Renal pelvis (tissue), 12 donors: ENCODE data around the gene MYO1H. TPM values are rescaled to one million over a fixed set of nuclear protein-coding genes. Genes with fewer than 3 reads are reported as not detected.
"Not testable (repeated sequence)": the region's sequence is repeated elsewhere in the genome, so short reads cannot be mapped to it uniquely, and the experiment has no call there.

ENCODE experiments used
- DNase-seq: peaks from one replicate; pipeline ENCODE4 v3.0.0-alpha.2; 2013
- long read RNA-seq, 16 experiments: transcript quantifications; one replicate each; lab custom pipeline, GENCODE V29; 2026
- polyA plus RNA-seq, 3 donors: library from polyadenylated mRNA; unstranded; fragments of 120-200 nt; gene quantifications; one replicate each; pipeline ENCODE4 v1.2.1, GENCODE V29; 2013; ENCODE audit not compliant: insufficient read length in 3 of 3

MYO1H gene
- polyA plus RNA-seq, result 1 to 10 TPM; 1.3 to 3.9 (median 1.5) TPM
- long read RNA-seq, donor 1, partial matches to known transcripts, result 0 of 8 reads
- long read RNA-seq, donor 1, other reads (novel, unspliced or antisense), result 8 of 8 reads
- long read RNA-seq, donor 2, partial matches to known transcripts, result 11 of 11 reads
- long read RNA-seq, donor 2, other reads (novel, unspliced or antisense), result 0 of 11 reads
- long read RNA-seq, donor 3, result 0 reads
- long read RNA-seq, donor 4, partial matches to known transcripts, result 0 of 12 reads
- long read RNA-seq, donor 4, other reads (novel, unspliced or antisense), result 12 of 12 reads
- long read RNA-seq, donor 5, result 0 reads
- long read RNA-seq, donor 6, result 0 reads
- long read RNA-seq, donor 7, result 0 reads
- long read RNA-seq, donor 8, result 0 reads
- long read RNA-seq, donor 9, result 0 reads
- long read RNA-seq, donor 10, partial matches to known transcripts, result 8 of 8 reads
- long read RNA-seq, donor 10, other reads (novel, unspliced or antisense), result 0 of 8 reads
- long read RNA-seq, donor 11, result 0 reads
- long read RNA-seq, donor 12, result 0 reads
- long read RNA-seq, donor 13, partial matches to known transcripts, result 0 of 5 reads
- long read RNA-seq, donor 13, other reads (novel, unspliced or antisense), result 5 of 5 reads
- long read RNA-seq, donor 14, result 0 reads
- long read RNA-seq, donor 15, result 0 reads
- long read RNA-seq, donor 16, partial matches to known transcripts, result 0 of 5 reads
- long read RNA-seq, donor 16, other reads (novel, unspliced or antisense), result 5 of 5 reads

DNA sequence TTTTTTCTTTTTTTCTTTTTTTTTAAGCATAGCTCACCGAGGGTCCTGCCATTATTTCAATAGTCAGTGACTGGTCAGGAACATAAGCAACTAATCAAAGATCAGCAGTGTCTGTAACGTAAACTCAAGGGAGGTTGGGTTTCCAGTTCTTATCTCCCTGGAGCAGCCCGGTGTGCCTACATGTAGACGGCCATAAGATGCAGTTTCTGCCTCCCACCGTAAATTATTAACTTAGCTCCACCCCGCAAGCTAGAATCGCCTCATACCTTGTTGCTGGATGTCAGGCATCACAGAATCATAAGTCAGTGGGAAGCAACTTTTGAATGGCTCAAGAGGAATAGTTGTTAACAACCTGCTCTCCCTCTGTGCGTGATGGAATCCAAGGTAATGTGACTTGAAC, at the start of gene MYO1H:
Gene MYO1H, plus strand, starts transcription at position 312 of the 400 bp plus-strand sequence. Its CDS starts 61 bp downstream, at position 373.
- DNase-seq, result peak; percentile 52

- no peak for DNase-seq
Observed at GRCh38 chr12:109299849-109300248, 47.9 kb upstream of the MYO1H start.

DNA sequence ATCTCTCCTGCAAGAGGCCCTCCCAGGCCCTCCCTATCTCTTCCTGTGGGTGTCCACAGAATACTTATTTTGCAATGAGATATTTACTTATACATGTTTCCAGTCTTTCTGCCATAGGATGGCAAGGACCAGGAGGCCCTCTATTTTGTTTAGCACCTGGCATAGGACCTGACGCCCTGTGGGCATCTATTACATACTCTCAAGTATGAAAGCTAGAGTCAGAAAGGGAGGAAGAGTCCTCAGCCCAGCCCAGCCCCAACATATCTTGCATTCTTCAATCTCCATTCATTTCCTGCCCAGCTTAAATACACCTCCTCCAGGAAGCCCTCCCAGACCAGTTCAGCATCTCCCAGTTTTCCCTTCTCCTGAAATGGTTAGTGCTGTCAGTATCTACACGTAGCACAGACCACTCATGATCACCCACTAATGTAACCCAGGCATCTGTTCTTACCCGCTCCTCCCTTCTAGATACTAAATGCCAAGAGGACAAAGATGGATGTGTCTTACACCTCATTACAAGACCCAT, 46.0 kb upstream of the MYO1H start:
- no peak for DNase-seq

- no peak for DNase-seq
Observed at GRCh38 chr12:109302358-109302757, 45.3 kb upstream of the MYO1H start.

DNA sequence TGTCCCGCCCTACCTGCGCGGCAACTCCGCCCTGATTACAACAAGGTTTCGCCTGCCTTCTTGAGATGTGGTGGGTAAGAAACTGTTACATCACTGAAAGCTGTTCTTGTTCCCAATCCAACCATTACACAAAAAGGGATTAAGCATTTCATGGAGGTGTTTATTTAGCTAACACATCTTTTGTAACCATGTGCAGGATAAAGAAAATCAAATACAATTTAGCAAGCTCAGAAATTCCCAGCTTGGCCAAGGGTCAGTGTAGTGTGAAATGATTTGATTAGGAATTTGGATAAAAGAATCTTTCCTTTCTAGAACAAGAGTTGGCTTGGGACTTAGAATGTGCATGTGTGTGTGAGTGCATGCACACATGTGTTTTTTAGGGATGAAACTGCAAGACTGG, 44.9 kb upstream of the MYO1H start:
- no peak for DNase-seq

DNA sequence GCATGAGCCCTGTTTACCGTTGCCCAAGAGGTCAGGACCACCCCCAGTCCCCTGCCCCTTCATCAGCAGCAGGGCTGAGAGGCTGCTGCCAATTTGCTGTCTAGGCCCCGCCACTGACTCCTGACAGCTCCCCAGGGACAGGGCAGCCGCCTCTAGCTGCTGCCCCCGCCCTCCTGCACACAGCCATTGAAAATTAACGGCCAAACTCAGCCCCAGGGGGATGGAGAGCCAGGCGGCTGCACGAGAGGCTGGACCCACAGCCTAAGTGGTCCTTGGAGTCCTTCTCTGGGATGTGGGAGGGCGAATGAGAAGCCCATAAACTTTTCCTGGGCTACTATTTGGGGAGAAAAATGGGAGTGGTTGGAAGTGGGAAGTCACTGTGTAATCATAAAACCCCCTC, 43.2 kb upstream of the MYO1H start:
- DNase-seq, result no peak

DNA sequence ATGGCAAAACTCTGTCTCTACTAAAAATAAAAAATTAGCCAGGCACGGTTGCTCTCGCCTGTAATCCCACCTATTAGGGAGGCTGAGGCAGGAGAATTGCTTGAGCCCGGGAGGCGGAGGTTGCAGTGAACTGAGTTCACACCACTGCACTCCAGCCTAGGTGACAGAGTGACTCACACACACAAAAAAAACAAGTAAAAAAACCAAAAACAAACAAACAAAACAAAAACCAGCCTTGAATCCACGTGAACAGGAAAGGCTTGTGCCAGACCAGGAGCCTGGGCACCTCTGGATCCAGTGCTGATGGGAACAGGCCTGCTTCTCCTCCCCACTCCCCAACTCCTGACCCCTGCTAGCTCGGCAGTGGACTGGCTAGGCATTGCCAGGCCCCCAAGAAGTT, 42.2 kb upstream of the MYO1H start:
- DNase-seq, result no peak

DNA sequence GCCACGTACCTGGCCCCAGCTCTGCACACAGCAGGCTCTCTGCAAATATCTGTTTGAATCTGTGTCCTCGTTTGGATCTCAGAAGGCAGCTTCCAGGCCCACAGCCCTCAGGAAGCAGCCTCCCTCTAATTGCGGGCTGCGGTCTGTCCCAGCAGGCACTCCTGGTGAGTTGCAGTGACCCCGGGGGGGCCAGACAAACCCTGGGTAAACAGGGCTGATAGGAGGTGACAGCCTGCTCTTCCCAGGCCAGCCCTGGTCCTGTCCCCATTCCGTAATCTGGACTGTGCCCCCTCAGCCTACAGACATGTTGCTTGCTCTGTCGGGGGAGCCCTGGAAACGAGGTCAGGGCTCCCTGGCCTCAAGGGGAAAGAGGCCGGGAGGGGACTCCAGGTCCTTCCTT, 40.6 kb upstream of the MYO1H start:
- DNase-seq, result no peak

DNA sequence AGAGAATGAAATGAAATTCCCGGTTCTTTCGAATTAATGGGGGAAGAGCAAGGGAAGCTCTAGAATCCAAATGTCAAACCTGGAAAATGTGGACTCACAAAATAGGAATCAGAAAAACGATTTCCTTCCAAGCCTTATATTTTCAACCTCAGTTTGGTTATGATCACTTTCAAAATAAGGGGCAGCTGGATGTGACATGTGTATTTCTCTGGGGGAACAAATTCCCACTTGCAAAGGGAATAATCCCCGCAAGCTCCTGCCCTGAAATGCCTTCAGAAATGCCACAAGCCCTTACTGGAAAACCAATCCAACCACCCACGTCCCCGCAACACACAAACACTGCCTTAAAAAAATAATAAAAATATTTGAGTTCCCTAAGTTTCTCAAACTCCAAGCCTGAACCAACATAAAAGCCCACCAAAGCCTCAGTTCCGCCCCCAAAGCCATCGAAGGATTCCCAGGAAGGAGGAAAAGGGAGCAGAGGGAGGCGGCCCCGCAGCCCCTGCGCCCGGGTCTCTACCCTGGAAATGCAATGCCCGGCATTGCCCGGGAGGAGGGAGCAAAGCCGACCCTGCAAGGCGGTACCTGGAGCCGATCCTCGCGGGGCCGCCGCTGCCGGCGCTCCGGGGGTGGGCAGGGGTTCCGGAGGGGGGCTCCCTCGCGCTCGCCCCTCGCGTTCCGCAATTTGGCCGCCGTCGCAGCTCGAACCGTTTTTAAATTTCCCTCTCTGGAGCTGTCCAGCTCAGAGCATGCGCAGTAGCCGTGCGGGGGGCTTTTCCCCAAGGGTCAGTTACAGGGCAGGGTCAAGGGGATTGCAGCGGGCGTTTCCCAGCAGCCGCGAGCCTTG, 38.9 kb upstream of the MYO1H start, which contains the start of gene FOXN4:
Gene FOXN4, minus strand, starts transcription at position 751 of the 847 bp plus-strand sequence. CDS start 963 bp downstream, outside the sequence.
- no peak for DNase-seq

GRCh38 chr12:109309381-109310246, 38.1 kb upstream of the MYO1H start:
- DNase-seq, result no peak

- DNase-seq, result no peak
Observed at GRCh38 chr12:109310247-109311125, 37.2 kb upstream of the MYO1H start.

GRCh38 chr12:109321294-109321693, 26.4 kb upstream of the MYO1H start:
- not testable (repeated sequence) for DNase-seq

- DNase-seq, result no peak
Observed at GRCh38 chr12:109329003-109329402, 18.7 kb upstream of the MYO1H start.

DNA sequence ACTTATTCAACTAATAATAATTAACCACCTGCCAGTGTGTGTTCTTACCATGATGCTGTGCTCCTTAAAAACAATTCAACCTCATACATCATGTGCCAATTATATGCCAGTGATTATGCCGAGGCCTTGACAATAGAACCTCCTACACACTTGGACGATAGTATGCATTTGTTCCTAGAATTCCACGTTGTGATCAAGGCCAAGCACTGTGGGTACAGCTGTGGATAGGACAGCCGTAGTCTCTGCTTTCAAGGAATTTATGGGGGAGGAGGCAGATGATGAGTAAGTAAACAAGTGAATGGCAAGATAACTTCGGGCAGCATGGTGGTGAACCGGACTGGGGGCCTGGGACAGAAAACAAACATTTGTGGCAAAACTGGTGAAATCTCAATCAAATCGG, 18.0 kb upstream of the MYO1H start:
- DNase-seq, result no peak

DNA sequence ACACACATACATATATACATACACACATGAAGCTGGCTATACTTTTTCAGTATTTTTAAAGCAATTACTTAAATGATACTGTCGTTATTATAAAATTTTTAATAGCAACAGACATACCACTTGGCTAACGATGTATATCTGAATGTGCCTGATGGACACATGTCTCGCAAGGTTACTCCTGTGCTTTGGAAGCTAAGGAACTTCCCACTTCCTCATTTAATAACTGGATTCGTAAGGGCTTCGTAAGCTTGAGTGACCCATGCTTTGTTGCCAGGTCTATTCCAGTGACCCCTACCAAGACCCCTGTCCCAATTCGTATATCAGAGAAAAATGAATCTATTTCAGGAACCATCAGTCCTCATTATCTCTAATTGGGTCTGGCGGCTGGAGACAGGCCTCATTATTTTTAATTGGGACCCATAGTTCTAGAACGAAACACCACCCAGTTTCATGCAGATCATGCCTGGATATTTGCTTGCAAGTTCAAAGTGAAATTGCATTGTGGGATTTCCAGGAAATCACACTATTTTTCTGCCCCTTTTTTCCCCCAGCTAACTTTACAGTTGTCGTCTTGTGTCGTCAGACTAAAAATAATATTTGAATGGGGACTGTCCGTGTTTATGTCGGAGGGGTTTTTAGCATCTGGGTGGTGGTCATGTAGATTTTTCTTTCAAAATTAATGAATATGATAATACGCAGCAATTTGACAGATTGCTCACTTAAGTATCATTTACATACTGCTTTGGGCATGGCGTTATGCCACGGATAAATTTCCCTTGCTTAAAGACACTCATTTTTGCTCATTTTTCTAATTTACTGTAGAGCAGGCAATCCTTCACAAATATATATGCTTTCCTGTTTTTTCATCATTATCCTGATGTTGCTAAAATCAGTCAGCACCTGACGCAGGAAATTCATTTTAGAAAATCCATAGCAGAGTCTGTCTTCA, 17.1 kb upstream of the MYO1H start:
- no peak for DNase-seq

DNA sequence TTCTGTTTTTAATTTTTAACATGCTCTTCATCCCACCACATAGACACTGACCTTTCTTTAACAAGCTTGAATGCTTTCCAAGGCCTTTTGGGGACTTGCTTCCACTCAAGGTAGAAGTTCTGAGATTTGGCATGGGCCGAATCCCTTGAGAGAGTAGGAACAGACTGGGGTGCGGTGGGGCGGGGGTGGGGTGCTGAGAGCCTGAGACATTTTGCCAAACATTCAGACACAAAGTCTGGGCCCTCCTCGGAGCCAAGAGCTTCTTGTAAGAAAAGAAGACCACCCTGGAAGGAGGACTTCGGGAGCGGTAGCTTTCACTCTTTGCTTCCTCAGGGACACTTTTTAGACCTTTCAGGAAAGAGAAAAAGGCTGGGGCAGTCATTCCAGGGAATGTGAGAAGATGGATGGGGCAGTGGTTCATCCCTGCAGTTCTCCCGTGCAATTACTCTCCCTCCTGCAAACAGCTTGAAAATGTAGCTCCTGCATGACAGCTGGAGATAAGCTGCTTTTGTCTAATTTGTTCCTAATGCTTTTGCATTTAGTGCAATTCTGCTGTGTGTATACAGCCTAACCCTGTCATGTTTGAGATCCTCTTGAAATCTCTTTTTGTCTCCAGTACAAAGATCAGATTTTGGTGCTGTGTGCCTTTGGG, 16.3 kb upstream of the MYO1H start:
- no peak for DNase-seq

DNA sequence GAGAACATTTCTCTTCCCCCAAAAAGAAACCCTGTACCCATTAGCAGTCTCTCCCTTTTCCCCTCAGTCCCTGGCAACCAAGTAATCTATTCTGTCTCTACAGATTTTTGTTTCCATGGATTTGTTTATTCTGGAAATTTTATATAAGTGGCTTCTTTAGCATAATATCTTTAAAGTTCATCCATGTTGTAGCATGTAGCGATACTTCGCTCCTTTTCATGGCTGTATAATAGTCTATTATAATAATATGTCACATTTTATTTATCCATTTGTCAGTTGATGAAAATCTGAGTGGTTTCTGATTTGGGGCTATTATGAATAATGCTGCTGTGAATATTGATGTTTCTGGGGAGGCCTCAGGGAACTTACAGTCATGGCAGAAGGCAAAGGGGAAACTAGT, 12.8 kb upstream of the MYO1H start:
- DNase-seq, result no peak

GRCh38 chr12:109336593-109336992, 11.1 kb upstream of the MYO1H start:
- no peak for DNase-seq
